ENCODE measurements around the gene SMARCAL1. TPM values are rescaled to one million over a fixed set of nuclear protein-coding genes. Genes with fewer than 3 reads are reported as not detected.

Gene SMARCAL1
- total RNA-seq, 2 donors from 2014 or later, result 29.1 to 35.1 TPM

GRCh38 chr2:216482640-216483039 lies 70.4 kb downstream of the SMARCAL1 start:
- Histone ChIP-seq H3K27ac (ENCODE audit: low read depth, low read length) (no peak overlapping the region), H3K4me3 (ENCODE audit: low read length) (no peak overlapping the region), H3K4me1 (ENCODE audit: control insufficient read depth, insufficient read depth, low read length) (peaks cover 5% of the 10 kb centered on the region), H3K9me3 (ENCODE audit: control insufficient read depth, low read length) (no peaks in the 10 kb centered on the region), H3K36me3 (ENCODE audit: control insufficient read depth, insufficient read depth, low read length) (peaks cover 46% of the 10 kb centered on the region), H3K27me3 (ENCODE audit: control insufficient read depth, insufficient read depth, low read length, poor library complexity, severe bottlenecking) (no peaks in the 10 kb centered on the region), H3K9ac (ENCODE audit: extremely low read depth, low read length, poor library complexity, severe bottlenecking) (no peak overlapping the region)
- 90 to 92% methylated on average over 2 of the region's 2 CpGs for WGBS, 2 experiments (ENCODE audit: insufficient coverage in 1 of 2, insufficient read length in 1 of 2)
- Mint-ChIP-seq H3K27ac (no peak overlapping the region), H3K36me3 (ENCODE audit: low read depth) (peaks cover 30% of the 10 kb centered on the region), H3K9me3 (no peaks in the 10 kb centered on the region), H3K4me3 (no peak overlapping the region), H3K4me1 (no peaks in the 10 kb centered on the region), H3K27me3 (ENCODE audit: insufficient read depth) (no peaks in the 10 kb centered on the region)
- TF ChIP-seq CTCF (conservative IDR thresholded peaks at IDR 0.05), result no peak
- no peak for DNase-seq

- Histone ChIP-seq H3K36me3 (ENCODE audit: control insufficient read depth, insufficient read depth, low read length) (peaks cover 24% of the 10 kb centered on the region), H3K4me1 (ENCODE audit: control insufficient read depth, insufficient read depth, low read length) (no peaks in the 10 kb centered on the region), H3K4me3 (ENCODE audit: low read length) (no peak overlapping the region), H3K9ac (ENCODE audit: extremely low read depth, low read length, poor library complexity, severe bottlenecking) (no peak overlapping the region), H3K9me3 (ENCODE audit: control insufficient read depth, low read length) (no peaks in the 10 kb centered on the region), H3K27me3 (ENCODE audit: control insufficient read depth, insufficient read depth, low read length, poor library complexity, severe bottlenecking) (no peaks in the 10 kb centered on the region), H3K27ac (ENCODE audit: low read depth, low read length) (no peak overlapping the region)
- Mint-ChIP-seq H3K4me1 (no peaks in the 10 kb centered on the region), H3K4me3 (no peak overlapping the region), H3K36me3 (ENCODE audit: low read depth) (peaks cover 17% of the 10 kb centered on the region), H3K27me3 (ENCODE audit: insufficient read depth) (no peaks in the 10 kb centered on the region), H3K9me3 (no peaks in the 10 kb centered on the region), H3K27ac (no peak overlapping the region)
- no peak for DNase-seq
- 89 to 100% methylated on average over 3 of the region's 3 CpGs for WGBS, 2 experiments (ENCODE audit: insufficient coverage in 1 of 2, insufficient read length in 1 of 2)
- no peak for TF ChIP-seq CTCF (conservative IDR thresholded peaks at IDR 0.05)
Measured at GRCh38 chr2:216485237-216485636, 73.0 kb downstream of the SMARCAL1 start.

GRCh38 chr2:216485745-216486144 lies 73.5 kb downstream of the SMARCAL1 start:
- H3K4me1 ChIP-seq (ENCODE audit: control insufficient read depth, insufficient read depth, low read length), result no peaks in the 10 kb centered on the region
- Mint-ChIP-seq H3K4me3 (no peak overlapping the region), H3K27me3 (ENCODE audit: insufficient read depth) (no peaks in the 10 kb centered on the region), H3K27ac (no peak overlapping the region), H3K36me3 (ENCODE audit: low read depth) (peaks cover 17% of the 10 kb centered on the region), H3K9me3 (no peaks in the 10 kb centered on the region), H3K4me1 (no peaks in the 10 kb centered on the region)
- no peak overlapping the region for H3K4me3 ChIP-seq (ENCODE audit: low read length)
- H3K27ac ChIP-seq (ENCODE audit: low read depth, low read length), result no peak overlapping the region
- 91 to 96% methylated on average over 4 to 5 of the region's 5 CpGs for WGBS, 2 experiments (ENCODE audit: insufficient coverage in 1 of 2, insufficient read length in 1 of 2)
- TF ChIP-seq CTCF (conservative IDR thresholded peaks at IDR 0.05), result no peak
- no peak for DNase-seq
- H3K27me3 ChIP-seq (ENCODE audit: control insufficient read depth, insufficient read depth, low read length, poor library complexity, severe bottlenecking), result no peaks in the 10 kb centered on the region
- peaks cover 20% of the 10 kb centered on the region for H3K36me3 ChIP-seq (ENCODE audit: control insufficient read depth, insufficient read depth, low read length)
- H3K9me3 ChIP-seq (ENCODE audit: control insufficient read depth, low read length), result no peaks in the 10 kb centered on the region
- no peak overlapping the region for H3K9ac ChIP-seq (ENCODE audit: extremely low read depth, low read length, poor library complexity, severe bottlenecking)

Measured in endodermal cell (in vitro differentiated cells).